GM10266 (cell line): ENCODE data around the gene PLOD1.

Experiments used
- DNase-seq: peaks from one replicate; pipeline ENCODE4 v3.0.0; 2012; ENCODE audit errors: extremely low spot score
- CTCF ChIP-seq: IDR thresholded peaks from 2 replicates; pipeline ENCODE4 v1.5.1; 2012; ENCODE audit warnings: mild to moderate bottlenecking, low read depth; ENCODE audit not compliant: control insufficient read depth, insufficient read depth; ENCODE audit errors: missing control alignments

The PLOD1 gene

GRCh38 chr1:11934302-11935056 lies at the start of gene PLOD1:
Gene PLOD1, plus strand, starts transcription at chr1:11934717. Its CDS starts 63 bp downstream, at chr1:11934780.
- no peak for TF ChIP-seq CTCF
- peak; percentile 96 for DNase-seq

- no peak for TF ChIP-seq CTCF
- no peak for DNase-seq
These were observed 48.6 kb upstream of the PLOD1 start for GRCh38 chr1:11885916-11886315.

GRCh38 chr1:11886986-11887665 lies 47.4 kb upstream of the PLOD1 start:
- no peak for DNase-seq
- no peak for TF ChIP-seq CTCF

- TF ChIP-seq CTCF, result no peak
- DNase-seq, result no peak
These were observed 46.9 kb upstream of the PLOD1 start for GRCh38 chr1:11887666-11888007.

- DNase-seq, result no peak
- no peak for TF ChIP-seq CTCF
These were observed 46.2 kb upstream of the PLOD1 start for GRCh38 chr1:11888206-11888876.

- no peak for TF ChIP-seq CTCF
- no peak for DNase-seq
These were observed 45.7 kb upstream of the PLOD1 start for GRCh38 chr1:11888877-11889208.
